CD4-positive, alpha-beta T cell treated with Interleukin-15 for 4 hours (primary cell): Measurements from ENCODE around the gene KCNQ2.
"Not testable (repeated sequence)": the region's sequence is repeated elsewhere in the genome, so short reads cannot be mapped to it uniquely, and the experiment has no call there.

Experiments used
- DNase-seq: peaks from one replicate; pipeline ENCODE4 v3.0.0-alpha.2; 2020; ENCODE audit warnings: low spot score

Gene KCNQ2

DNA sequence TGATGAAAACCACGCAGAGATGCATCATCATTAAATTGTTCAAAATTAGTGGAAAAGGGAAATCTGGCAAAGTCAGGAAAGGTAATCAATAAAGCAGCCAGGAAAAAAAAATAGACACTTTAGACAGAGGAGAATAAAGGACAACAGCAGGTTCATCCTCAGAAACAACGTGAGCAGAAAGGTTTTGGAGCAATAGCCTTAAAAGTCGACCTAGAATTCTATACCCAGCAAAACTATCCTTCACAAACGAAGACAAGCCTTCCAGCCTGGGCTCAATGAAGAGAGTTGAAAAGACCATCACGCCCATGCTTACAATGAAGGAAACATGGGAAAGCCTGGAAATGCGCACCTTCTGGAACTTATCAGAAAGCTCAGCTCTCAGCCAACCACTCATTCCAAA, 86.6 kb downstream of the KCNQ2 start:
- no peak for DNase-seq

DNA sequence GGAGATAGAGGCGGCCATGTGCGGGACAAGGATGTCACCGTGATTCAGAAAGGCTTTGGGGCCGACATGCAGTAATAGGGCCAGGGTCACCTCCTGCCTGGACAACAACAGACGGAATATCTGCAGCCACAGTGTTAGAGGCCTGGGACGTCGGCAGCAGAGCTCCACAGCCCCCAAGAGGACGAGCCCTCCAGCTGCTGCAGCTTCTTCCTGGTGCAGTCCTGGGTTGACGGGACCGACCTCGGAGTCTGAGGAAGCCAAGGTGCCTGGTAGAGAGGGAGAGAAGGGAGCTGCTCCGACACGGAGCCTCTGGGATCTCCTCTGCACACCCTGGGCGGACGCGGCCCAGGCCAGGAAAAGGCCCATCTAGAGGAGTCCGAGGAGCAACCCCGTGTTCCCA, 88.1 kb downstream of the KCNQ2 start:
- no peak for DNase-seq

- no peak for DNase-seq
Measured at GRCh38 chr20:63383556-63383955, 88.9 kb downstream of the KCNQ2 start.

GRCh38 chr20:63382551-63383300, 89.7 kb downstream of the KCNQ2 start:
- no peak for DNase-seq

GRCh38 chr20:63381781-63382431, 90.5 kb downstream of the KCNQ2 start:
- peak; percentile 17 for DNase-seq

DNA sequence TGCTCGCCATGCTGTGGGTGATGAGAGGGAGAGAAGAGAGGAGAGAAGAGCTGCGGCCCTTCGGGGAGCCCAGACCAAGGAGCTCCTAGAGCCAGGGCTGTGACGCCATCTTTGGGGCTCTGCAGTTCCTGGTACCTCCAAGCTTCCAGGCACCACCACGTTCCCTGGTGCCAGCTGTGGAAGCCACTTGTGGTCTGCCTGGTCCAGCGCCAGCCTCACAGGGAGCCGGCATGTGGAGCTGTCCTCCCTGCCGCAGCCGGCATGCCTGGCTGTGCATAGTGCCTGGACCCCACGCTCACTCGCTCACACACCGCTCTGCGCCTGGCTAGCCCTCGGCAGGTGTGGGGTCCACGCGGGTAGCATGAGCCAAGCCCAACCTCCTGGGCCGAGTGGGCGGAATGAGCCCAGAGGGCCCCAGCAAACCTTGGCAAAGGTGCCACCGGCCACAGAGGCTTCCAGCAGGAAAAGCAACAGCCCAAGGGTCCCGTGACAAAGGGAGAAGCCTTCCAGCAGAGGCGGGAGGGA, 92.0 kb downstream of the KCNQ2 start:
- DNase-seq = no peak

DNA sequence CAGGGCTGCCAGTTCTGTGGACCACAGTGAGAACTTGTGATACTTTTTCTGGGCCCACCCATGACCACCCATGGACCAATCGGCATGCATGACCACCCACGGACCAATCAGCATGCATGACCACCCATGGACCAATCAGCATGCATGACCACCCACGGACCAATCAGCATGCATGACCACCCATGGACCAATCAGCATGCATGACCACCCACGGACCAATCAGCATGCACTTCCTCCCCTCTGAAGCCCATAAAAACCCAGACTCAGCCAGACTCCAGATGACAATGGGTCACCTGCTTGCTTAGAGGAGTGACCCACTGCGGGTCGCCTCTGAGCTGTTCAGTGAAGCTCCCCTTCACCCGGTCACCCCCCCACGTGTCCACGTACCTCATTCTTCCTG, 92.6 kb downstream of the KCNQ2 start:
- DNase-seq = not testable (repeated sequence)

DNA sequence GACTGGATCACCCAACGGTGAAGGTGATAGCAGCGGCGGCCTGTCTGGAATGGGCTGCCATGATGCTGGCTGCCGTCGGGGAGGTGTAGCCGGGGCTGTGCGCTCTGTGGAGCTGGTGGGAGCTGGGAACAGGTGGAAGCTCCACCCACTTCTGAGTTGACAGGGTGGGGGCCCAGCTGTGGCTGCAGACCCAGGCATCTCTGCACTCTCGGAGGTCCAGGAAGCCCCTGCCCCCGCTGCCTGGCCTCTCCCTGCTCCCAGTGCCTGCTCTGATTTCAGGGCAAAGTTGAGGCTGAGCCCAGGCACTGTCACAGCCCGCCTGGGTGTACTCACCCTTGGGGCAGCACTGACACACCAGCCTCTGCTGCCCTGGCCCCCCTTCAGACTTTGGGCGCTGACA, 93.2 kb downstream of the KCNQ2 start:
- DNase-seq = no peak

- DNase-seq = no peak
Measured at GRCh38 chr20:63378626-63379025, 93.8 kb downstream of the KCNQ2 start.

- no peak for DNase-seq
Measured at GRCh38 chr20:63377951-63378381, 94.5 kb downstream of the KCNQ2 start.

GRCh38 chr20:63377256-63377941, 95.1 kb downstream of the KCNQ2 start:
- DNase-seq = no peak

GRCh38 chr20:63376283-63377250, 95.9 kb downstream of the KCNQ2 start:
- DNase-seq = no peak

GRCh38 chr20:63375438-63375837, 97.0 kb downstream of the KCNQ2 start:
- DNase-seq = no peak

DNA sequence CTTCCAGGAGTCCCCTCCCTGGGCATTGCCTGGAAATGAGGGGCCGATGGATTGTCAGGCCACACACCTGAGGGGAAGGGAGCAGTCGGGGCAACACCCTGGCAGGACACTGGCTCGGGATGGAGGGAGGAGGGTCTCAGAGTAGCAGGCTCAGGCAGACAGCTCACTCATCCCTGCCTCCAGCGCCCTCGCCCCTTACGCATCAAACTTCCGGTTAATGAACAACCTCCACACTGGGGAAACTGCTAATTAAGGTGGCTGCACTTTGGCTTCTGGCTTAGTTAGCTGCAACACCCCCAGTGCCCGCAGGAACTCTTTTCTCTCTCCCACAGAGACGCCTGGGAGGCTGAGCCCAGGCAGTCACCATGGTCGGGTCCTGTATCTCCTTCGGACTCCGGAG, 98.0 kb downstream of the KCNQ2 start:
- DNase-seq = no peak

GRCh38 chr20:63373996-63374395, 98.5 kb downstream of the KCNQ2 start:
- DNase-seq = no peak

DNA sequence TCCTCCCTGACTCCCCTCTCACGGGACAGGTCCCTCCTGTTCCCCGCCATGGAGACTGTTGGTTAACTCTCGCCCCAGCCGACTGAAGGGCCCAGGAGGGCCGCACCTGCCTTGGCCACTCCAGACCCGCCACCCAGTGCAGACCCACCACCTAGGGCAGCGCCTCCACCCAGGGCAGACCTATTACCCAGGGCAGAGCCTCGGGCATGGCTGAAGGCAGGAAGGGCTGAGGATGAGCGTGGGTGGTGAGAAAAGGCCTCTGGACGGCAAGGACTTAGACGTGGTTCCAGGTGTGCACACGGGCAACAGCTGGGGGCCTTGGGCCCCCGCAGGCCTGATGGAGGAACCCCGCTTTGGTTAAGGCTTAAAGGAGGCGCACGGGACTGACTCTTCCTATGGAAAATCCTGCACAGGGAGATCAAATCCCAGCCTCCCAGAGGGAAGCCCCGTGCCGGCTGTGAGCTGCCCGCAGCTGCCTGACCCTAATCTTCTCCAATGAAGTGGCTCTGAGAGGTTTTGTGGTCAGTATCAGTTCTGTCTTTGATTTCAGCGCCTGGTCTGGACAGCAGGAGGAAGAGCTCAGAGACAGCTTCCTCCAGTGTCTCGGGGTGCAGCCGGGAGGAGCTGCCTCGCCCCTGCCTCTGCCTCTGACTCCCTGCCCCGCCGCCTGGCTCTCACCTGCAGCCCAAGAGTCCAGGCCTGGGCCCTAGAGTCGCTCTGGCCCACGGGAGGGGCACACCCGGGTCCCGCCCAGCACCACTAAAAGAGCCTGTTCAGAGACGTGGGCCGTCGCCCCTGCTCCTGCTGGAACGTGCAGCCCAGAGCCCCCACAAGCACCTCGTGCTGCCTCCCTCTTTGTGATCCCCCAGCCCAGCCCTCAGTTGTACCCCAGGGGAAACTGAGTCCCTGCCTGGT, 99.2 kb downstream of the KCNQ2 start:
- no peak for DNase-seq

- no peak for DNase-seq
Measured at GRCh38 chr20:63371291-63371865, 101.1 kb downstream of the KCNQ2 start.

GRCh38 chr20:63370618-63371187, 101.8 kb downstream of the KCNQ2 start:
- DNase-seq = no peak

DNA sequence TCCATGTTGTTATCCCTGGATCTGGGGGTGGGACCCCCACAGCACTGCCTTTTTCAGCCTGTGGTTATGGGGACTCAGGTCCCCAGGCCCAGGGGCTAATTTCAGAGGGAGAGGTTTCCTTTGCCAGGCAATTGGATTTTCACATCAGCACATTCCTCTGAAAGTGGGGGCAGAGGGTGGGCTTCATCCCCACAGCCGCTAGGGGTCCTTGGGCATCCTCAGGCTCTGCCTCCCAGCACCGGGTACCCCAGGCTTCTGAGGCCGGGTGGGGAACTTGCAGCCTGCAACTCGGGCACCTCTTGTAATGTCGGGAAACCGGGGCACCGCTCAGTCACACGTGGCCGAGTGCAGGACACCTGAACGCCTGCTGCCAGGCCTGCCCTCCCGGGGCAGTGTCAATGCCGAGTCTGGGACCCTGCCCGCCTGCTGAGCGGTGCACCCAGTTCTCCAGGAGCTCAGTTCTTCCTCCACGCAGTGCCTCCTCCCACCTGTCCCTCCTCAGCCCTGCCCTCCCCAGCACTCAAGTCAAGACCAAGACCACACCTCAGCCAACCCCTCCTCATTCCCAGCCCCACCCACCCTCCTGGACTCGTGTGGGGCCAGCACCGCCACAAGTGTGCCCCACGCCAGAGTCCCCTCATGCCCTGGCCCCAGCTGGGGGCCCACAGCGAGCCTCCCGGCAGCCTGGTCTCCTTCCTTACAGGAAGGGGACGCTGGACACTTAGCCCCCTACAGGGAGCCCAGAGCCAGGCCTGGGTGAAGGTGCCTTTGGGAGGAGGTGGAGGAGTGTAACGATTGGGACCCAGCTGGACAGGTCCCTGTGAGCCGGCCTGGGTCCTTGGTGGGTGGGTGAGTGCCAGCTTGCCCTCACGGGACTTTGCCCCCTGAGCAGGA, 102.5 kb downstream of the KCNQ2 start:
- DNase-seq = no peak
